ENCODE measurements around the gene GPHN. TPM values are rescaled to one million over a fixed set of nuclear protein-coding genes. Genes with fewer than 3 reads are reported as not detected.

The GPHN gene
- total RNA-seq (2014; rRNA removed; shearing (Covaris generic); ENCODE audit: low replicate concordance): 4.1 and 7.0 TPM in 2 replicates

- peaks cover 27% of the 10 kb centered on the region for H3K4me1 ChIP-seq (ENCODE audit: low read length)
- peak; percentile 95 for DNase-seq
- no peaks in the 10 kb centered on the region for H3K79me2 ChIP-seq (ENCODE audit: low read length)
- no peaks in the 10 kb centered on the region for H3K27me3 ChIP-seq (ENCODE audit: low read length)
- peaks cover 13% of the 10 kb centered on the region for H4K20me1 ChIP-seq (ENCODE audit: insufficient read depth, low read depth, low read length)
- peak within 1 kb of the TSS; percentile 74 for H3K4me3 ChIP-seq (ENCODE audit: low read length)
- peak within 1 kb of the TSS; percentile 77 for H3K4me2 ChIP-seq (ENCODE audit: low read depth, low read length, poor library complexity, severe bottlenecking)
- no peaks in the 10 kb centered on the region for H3K36me3 ChIP-seq (ENCODE audit: insufficient read depth, low read length)
- H3K9me3 ChIP-seq (ENCODE audit: low read length): no peaks in the 10 kb centered on the region
- H3K27ac ChIP-seq (ENCODE audit: low read length): no peak within 1 kb of the TSS
- peak within 1 kb of the TSS; percentile 72 for H3K9ac ChIP-seq (ENCODE audit: low read length)
- H3K9me2 ChIP-seq (replicated peaks; ENCODE audit: insufficient read depth, low read length): no peaks in the 10 kb centered on the region
- peak within 1 kb of the TSS; percentile 99 for H2AFZ ChIP-seq (ENCODE audit: low read length)
These were observed at the start of gene GPHN for GRCh38 chr14:66507722-66508546. TSS of gene GPHN (plus strand) at chr14:66508147.

GRCh38 chr14:66459603-66460002, 48.3 kb upstream of the GPHN start:
- DNase-seq: no peak
- Histone ChIP-seq H3K36me3 (ENCODE audit: insufficient read depth, low read length) (no peaks in the 10 kb centered on the region), H2AFZ (ENCODE audit: low read length) (no peak overlapping the region), H3K4me2 (ENCODE audit: low read depth, low read length, poor library complexity, severe bottlenecking) (no peak overlapping the region), H3K4me3 (ENCODE audit: low read length) (no peak overlapping the region), H3K27ac (ENCODE audit: low read length) (no peak overlapping the region), H3K9ac (ENCODE audit: low read length) (no peak overlapping the region), H4K20me1 (ENCODE audit: insufficient read depth, low read depth, low read length) (no peaks in the 10 kb centered on the region), H3K4me1 (ENCODE audit: low read length) (no peaks in the 10 kb centered on the region), H3K9me3 (ENCODE audit: low read length) (no peaks in the 10 kb centered on the region), H3K79me2 (ENCODE audit: low read length) (no peaks in the 10 kb centered on the region), H3K9me2 (replicated peaks; ENCODE audit: insufficient read depth, low read length) (no peaks in the 10 kb centered on the region), H3K27me3 (ENCODE audit: low read length) (no peaks in the 10 kb centered on the region)

GRCh38 chr14:66464261-66464660, 43.7 kb upstream of the GPHN start:
- Histone ChIP-seq H3K4me3 (ENCODE audit: low read length) (no peak overlapping the region), H3K27ac (ENCODE audit: low read length) (no peak overlapping the region), H3K36me3 (ENCODE audit: insufficient read depth, low read length) (no peaks in the 10 kb centered on the region), H4K20me1 (ENCODE audit: insufficient read depth, low read depth, low read length) (no peaks in the 10 kb centered on the region), H3K9me2 (replicated peaks; ENCODE audit: insufficient read depth, low read length) (no peaks in the 10 kb centered on the region), H3K9ac (ENCODE audit: low read length) (no peak overlapping the region), H3K9me3 (ENCODE audit: low read length) (peaks cover 4% of the 10 kb centered on the region), H3K4me2 (ENCODE audit: low read depth, low read length, poor library complexity, severe bottlenecking) (no peak overlapping the region), H2AFZ (ENCODE audit: low read length) (no peak overlapping the region), H3K4me1 (ENCODE audit: low read length) (no peaks in the 10 kb centered on the region), H3K79me2 (ENCODE audit: low read length) (no peaks in the 10 kb centered on the region), H3K27me3 (ENCODE audit: low read length) (no peaks in the 10 kb centered on the region)
- DNase-seq: no peak

- DNase-seq: no peak
- Histone ChIP-seq H3K27ac (ENCODE audit: low read length) (no peak overlapping the region), H3K4me2 (ENCODE audit: low read depth, low read length, poor library complexity, severe bottlenecking) (no peak overlapping the region)
These were observed 39.1 kb upstream of the GPHN start for GRCh38 chr14:66468778-66469367.

GRCh38 chr14:66471584-66471983, 36.4 kb upstream of the GPHN start:
- Histone ChIP-seq H3K79me2 (ENCODE audit: low read length) (no peaks in the 10 kb centered on the region), H3K27me3 (ENCODE audit: low read length) (no peaks in the 10 kb centered on the region), H3K4me3 (ENCODE audit: low read length) (no peak overlapping the region), H3K4me1 (ENCODE audit: low read length) (no peaks in the 10 kb centered on the region), H3K4me2 (ENCODE audit: low read depth, low read length, poor library complexity, severe bottlenecking) (no peak overlapping the region), H3K9ac (ENCODE audit: low read length) (no peak overlapping the region), H3K27ac (ENCODE audit: low read length) (no peak overlapping the region), H3K9me2 (replicated peaks; ENCODE audit: insufficient read depth, low read length) (no peaks in the 10 kb centered on the region), H3K36me3 (ENCODE audit: insufficient read depth, low read length) (no peaks in the 10 kb centered on the region), H3K9me3 (ENCODE audit: low read length) (peaks cover 13% of the 10 kb centered on the region), H4K20me1 (ENCODE audit: insufficient read depth, low read depth, low read length) (no peaks in the 10 kb centered on the region), H2AFZ (ENCODE audit: low read length) (no peak overlapping the region)
- DNase-seq: no peak

More at GRCh38 chr14:66468778-66469367, 39.1 kb upstream of the GPHN start:
- H3K9me2 ChIP-seq (replicated peaks; ENCODE audit: insufficient read depth, low read length): no peaks in the 10 kb centered on the region
- H4K20me1 ChIP-seq (ENCODE audit: insufficient read depth, low read depth, low read length): no peaks in the 10 kb centered on the region
- no peaks in the 10 kb centered on the region for H3K36me3 ChIP-seq (ENCODE audit: insufficient read depth, low read length)
- no peak overlapping the region for H2AFZ ChIP-seq (ENCODE audit: low read length)
- H3K9ac ChIP-seq (ENCODE audit: low read length): no peak overlapping the region
- H3K4me3 ChIP-seq (ENCODE audit: low read length): no peak overlapping the region
- H3K9me3 ChIP-seq (ENCODE audit: low read length): peaks cover 13% of the 10 kb centered on the region
- no peaks in the 10 kb centered on the region for H3K27me3 ChIP-seq (ENCODE audit: low read length)
- H3K4me1 ChIP-seq (ENCODE audit: low read length): no peaks in the 10 kb centered on the region
- no peaks in the 10 kb centered on the region for H3K79me2 ChIP-seq (ENCODE audit: low read length)

- Histone ChIP-seq H3K9me3 (ENCODE audit: low read length) (peaks cover 13% of the 10 kb centered on the region), H3K9me2 (replicated peaks; ENCODE audit: insufficient read depth, low read length) (no peaks in the 10 kb centered on the region), H3K4me2 (ENCODE audit: low read depth, low read length, poor library complexity, severe bottlenecking) (no peak overlapping the region), H2AFZ (ENCODE audit: low read length) (no peak overlapping the region), H3K4me3 (ENCODE audit: low read length) (no peak overlapping the region), H3K36me3 (ENCODE audit: insufficient read depth, low read length) (no peaks in the 10 kb centered on the region), H3K79me2 (ENCODE audit: low read length) (no peaks in the 10 kb centered on the region), H3K9ac (ENCODE audit: low read length) (no peak overlapping the region), H3K27me3 (ENCODE audit: low read length) (no peaks in the 10 kb centered on the region), H3K27ac (ENCODE audit: low read length) (no peak overlapping the region), H4K20me1 (ENCODE audit: insufficient read depth, low read depth, low read length) (no peaks in the 10 kb centered on the region), H3K4me1 (ENCODE audit: low read length) (no peaks in the 10 kb centered on the region)
- no peak for DNase-seq
These were observed 35.7 kb upstream of the GPHN start for GRCh38 chr14:66472251-66472650.

- Histone ChIP-seq H3K79me2 (ENCODE audit: low read length) (no peaks in the 10 kb centered on the region), H3K36me3 (ENCODE audit: insufficient read depth, low read length) (no peaks in the 10 kb centered on the region), H3K9ac (ENCODE audit: low read length) (no peak overlapping the region), H3K4me3 (ENCODE audit: low read length) (no peak overlapping the region), H3K4me2 (ENCODE audit: low read depth, low read length, poor library complexity, severe bottlenecking) (no peak overlapping the region), H3K9me2 (replicated peaks; ENCODE audit: insufficient read depth, low read length) (no peaks in the 10 kb centered on the region), H2AFZ (ENCODE audit: low read length) (no peak overlapping the region), H3K4me1 (ENCODE audit: low read length) (peaks cover 6% of the 10 kb centered on the region), H3K9me3 (ENCODE audit: low read length) (peaks cover 13% of the 10 kb centered on the region), H3K27ac (ENCODE audit: low read length) (no peak overlapping the region), H4K20me1 (ENCODE audit: insufficient read depth, low read depth, low read length) (no peaks in the 10 kb centered on the region), H3K27me3 (ENCODE audit: low read length) (no peaks in the 10 kb centered on the region)
- DNase-seq: no peak
These were observed 34.7 kb upstream of the GPHN start for GRCh38 chr14:66473223-66473622.

GRCh38 chr14:66476964-66477363, 31.0 kb upstream of the GPHN start:
- Histone ChIP-seq H4K20me1 (ENCODE audit: insufficient read depth, low read depth, low read length) (no peaks in the 10 kb centered on the region), H3K9me2 (replicated peaks; ENCODE audit: insufficient read depth, low read length) (no peaks in the 10 kb centered on the region), H3K9me3 (ENCODE audit: low read length) (no peaks in the 10 kb centered on the region), H3K27ac (ENCODE audit: low read length) (no peak overlapping the region), H3K36me3 (ENCODE audit: insufficient read depth, low read length) (no peaks in the 10 kb centered on the region), H3K27me3 (ENCODE audit: low read length) (no peaks in the 10 kb centered on the region), H3K4me1 (ENCODE audit: low read length) (peaks cover 6% of the 10 kb centered on the region), H2AFZ (ENCODE audit: low read length) (no peak overlapping the region), H3K4me2 (ENCODE audit: low read depth, low read length, poor library complexity, severe bottlenecking) (no peak overlapping the region), H3K9ac (ENCODE audit: low read length) (no peak overlapping the region), H3K79me2 (ENCODE audit: low read length) (no peaks in the 10 kb centered on the region), H3K4me3 (ENCODE audit: low read length) (no peak overlapping the region)
- no peak for DNase-seq
